HG02943 (cell line): ENCODE results near the gene LRRC51.

Experiments used
- ATAC-seq: cut with Tn5 transposase; IDR thresholded peaks from one replicate; pipeline ENCODE4 v1.9.1; 2021; ENCODE audit warnings: mild to moderate bottlenecking, low read depth, moderate library complexity; ENCODE audit not compliant: unreplicated experiment

The LRRC51 gene

DNA sequence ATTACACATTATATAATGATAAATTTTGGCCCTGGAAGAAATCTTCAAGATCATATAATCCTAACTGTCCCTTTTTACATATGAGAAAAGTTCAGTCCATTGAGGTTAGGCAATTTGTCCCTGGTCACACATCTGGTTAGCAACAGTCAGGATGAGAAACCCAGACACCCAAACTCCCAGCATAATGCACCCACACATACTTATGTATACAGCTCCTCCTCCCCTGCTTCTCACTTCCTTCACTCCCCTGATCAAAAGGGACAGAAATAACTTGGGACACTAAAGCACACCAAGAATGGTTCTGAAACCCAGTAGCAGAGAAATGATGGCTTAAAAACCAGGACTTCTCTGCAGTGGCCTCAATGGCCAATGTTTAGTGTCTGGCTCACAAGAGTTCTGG is 11.4 kb upstream of the LRRC51 start:
- no peak for ATAC-seq

- ATAC-seq: no peak
Measured at GRCh38 chr11:72069787-72070251, 10.8 kb upstream of the LRRC51 start.

- ATAC-seq: no peak
Measured at GRCh38 chr11:72070491-72070890, 10.2 kb upstream of the LRRC51 start.

DNA sequence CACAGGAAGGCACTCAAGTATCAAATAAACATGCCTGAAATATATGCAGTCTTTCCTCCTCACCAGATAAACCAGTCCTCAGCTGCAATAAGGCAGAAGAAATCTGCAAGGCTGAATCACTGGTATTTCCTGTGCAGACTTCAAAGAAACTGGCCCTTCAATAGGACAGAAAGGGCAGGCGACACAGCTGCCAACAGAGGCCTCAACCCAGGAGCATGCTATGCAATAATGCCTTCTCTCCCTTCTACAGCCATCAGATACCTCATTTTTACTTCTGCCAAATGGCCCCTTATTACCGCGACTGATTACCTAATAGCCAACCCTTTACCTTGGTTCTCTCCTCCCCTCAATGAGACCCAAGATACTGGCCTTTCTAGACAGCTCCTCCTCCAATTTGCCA is 8.3 kb upstream of the LRRC51 start:
- ATAC-seq: no peak

DNA sequence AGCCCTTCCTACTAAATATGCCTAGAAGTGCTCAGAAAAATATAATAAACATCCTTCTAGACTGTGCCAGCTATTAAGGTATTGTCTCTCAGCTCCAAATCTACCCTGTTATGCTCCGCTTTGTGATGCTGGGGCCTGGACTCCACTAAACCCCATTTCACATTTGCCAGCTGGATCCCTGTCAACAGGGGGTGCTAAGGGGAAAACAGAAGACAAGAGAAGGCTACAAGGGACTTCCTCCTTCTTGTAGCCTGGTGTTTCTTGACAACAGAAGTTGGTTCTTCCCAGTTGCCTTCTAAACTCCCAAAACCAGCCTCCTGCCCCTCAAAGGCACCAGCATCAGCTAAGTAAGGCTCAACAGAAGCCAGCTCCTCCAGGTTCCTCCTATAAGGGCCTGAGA is 5.5 kb upstream of the LRRC51 start:
- ATAC-seq: no peak

DNA sequence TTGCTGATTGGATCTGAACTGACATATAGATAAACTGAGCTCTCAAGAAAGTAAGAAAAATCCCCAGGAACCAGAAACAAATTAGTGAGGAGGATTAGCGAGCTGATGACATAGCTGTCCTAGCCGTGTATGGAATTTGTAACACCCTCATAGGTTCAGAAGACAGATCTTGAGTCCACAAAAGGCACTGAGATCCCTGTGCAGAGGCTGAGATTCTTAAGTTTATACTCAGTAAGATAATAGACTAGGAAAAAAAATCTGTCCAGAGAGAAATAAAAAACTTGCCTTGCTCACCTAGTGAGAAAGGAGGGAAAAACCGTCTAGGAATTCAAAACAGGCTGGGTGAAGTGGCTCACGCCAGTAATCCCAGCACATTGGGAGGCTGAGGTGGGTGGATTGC is 4.9 kb upstream of the LRRC51 start:
- ATAC-seq: no peak

GRCh38 chr11:72078477-72078876 is 2.2 kb upstream of the LRRC51 start:
- ATAC-seq: no peak

- no peak for ATAC-seq
Measured at GRCh38 chr11:72079819-72080325, 778 bp upstream of the LRRC51 start.

- ATAC-seq: no peak
Measured at GRCh38 chr11:72081184-72081644, 564 bp downstream of the LRRC51 start.

DNA sequence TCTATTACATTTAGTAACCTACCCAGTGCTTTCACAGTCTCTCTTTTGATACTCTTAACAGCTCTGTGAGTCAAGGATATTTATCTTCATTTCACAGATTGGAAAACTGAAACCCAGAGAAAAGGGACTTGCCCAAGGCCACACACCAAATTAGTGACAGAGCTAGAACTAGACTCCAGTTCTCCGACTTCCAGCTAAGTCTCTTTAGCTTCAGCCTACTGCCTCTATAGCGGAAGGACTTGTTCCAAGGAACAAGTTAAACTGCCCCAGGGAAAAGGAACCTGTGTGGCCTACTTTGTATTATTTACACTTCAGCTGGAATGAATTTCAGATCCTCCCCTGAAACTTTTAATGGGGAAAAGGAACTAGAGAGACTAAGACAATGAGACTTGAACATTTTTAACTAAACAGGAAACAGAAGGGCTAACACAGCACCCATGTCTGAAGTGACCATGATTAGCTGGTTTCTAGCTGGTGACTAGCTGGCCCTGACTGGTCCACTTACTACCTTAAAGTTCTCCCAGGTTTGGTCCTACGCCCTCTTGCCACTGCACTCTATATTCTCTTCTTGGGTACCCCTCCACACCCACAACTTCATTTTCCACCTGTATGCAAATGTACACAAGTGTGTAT is 1.3 kb downstream of the LRRC51 start:
- ATAC-seq: no peak

- ATAC-seq: no peak
Measured at GRCh38 chr11:72083414-72083813, 2.8 kb downstream of the LRRC51 start.

- ATAC-seq: no peak
Measured at GRCh38 chr11:72084076-72084475, 3.4 kb downstream of the LRRC51 start.

GRCh38 chr11:72084965-72085364 is 4.3 kb downstream of the LRRC51 start:
- no peak for ATAC-seq

DNA sequence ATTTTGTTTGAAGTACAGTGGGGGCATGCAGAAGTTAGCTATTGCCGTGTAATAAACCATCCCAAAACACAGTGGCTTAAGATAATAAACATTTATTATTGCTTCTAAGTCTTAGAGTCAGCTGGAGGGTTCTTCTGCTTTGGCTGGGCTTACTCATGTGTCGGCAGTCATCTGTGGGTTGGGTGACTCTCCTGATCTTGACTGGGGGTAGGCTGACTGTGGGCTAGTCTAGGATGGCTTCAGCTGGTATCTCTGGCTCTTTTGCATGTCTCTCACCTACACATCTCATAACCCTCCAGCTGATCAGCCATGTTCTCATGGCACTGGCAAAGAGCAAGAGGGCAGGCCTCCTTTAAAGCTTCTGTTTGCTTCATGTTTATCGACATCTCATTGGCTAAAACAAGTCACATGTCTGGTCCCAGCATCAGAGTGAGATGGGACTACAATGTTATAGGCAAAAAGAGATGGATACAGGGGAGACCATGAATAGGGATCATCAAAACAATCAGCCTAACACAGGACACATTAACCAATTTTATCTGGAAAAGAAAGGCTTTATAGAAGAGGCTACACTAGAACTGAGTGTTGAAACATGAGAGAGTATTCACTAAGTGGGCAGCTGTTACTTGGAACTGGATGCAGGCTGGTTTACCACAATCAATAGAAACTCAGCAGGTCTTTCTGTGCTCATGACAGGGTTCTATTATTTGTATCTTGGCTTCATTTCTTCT is 5.1 kb downstream of the LRRC51 start:
- no peak for ATAC-seq

GRCh38 chr11:72088076-72088808 is 7.6 kb downstream of the LRRC51 start:
- no peak for ATAC-seq

GRCh38 chr11:72091292-72091691 is 10.6 kb downstream of the LRRC51 start:
- ATAC-seq: no peak

- ATAC-seq: no peak
Measured at GRCh38 chr11:72098741-72099140, 18.1 kb downstream of the LRRC51 start.

GRCh38 chr11:72100009-72100408 is 19.4 kb downstream of the LRRC51 start:
- no peak for ATAC-seq

GRCh38 chr11:72100462-72100861 is 19.8 kb downstream of the LRRC51 start:
- no peak for ATAC-seq

- no peak for ATAC-seq
Measured at GRCh38 chr11:72102162-72102561, 21.5 kb downstream of the LRRC51 start.

GRCh38 chr11:72102631-72102945 is 21.9 kb downstream of the LRRC51 start:
- no peak for ATAC-seq
